ENCODE measurements around the gene RTTN.

RTTN gene

GRCh38 chr18:70069965-70070364, 135.5 kb downstream of the RTTN start:
- Histone ChIP-seq H3K27me3 (no peaks in the 10 kb centered on the region), H3K4me3 (no peak overlapping the region), H3K4me1 (no peaks in the 10 kb centered on the region), H3K9ac (no peak overlapping the region), H3K9me3 (no peaks in the 10 kb centered on the region), H4K20me1 (no peaks in the 10 kb centered on the region), H3K27ac (no peak overlapping the region), H3K36me3 (peaks cover 19% of the 10 kb centered on the region), H3K4me2 (no peak overlapping the region)
- TF ChIP-seq Cebpa-rat (IDR thresholded peaks at IDR 0.05): no peak

GRCh38 chr18:70069382-70069781, 136.1 kb downstream of the RTTN start:
- peaks cover 19% of the 10 kb centered on the region for H3K36me3 ChIP-seq
- H3K27ac ChIP-seq: no peak overlapping the region
- no peak overlapping the region for H3K4me3 ChIP-seq
- H3K4me1 ChIP-seq: no peaks in the 10 kb centered on the region
- no peak for TF ChIP-seq Cebpa-rat (IDR thresholded peaks at IDR 0.05)
- H3K27me3 ChIP-seq: no peaks in the 10 kb centered on the region
- no peak overlapping the region for H3K9ac ChIP-seq
- no peaks in the 10 kb centered on the region for H3K9me3 ChIP-seq
- H3K4me2 ChIP-seq: no peak overlapping the region
- no peaks in the 10 kb centered on the region for H4K20me1 ChIP-seq

GRCh38 chr18:70068981-70069380, 136.5 kb downstream of the RTTN start:
- TF ChIP-seq Cebpa-rat (IDR thresholded peaks at IDR 0.05): no peak
- H4K20me1 ChIP-seq: no peaks in the 10 kb centered on the region
- no peaks in the 10 kb centered on the region for H3K9me3 ChIP-seq
- H3K4me1 ChIP-seq: no peaks in the 10 kb centered on the region
- no peak overlapping the region for H3K4me2 ChIP-seq
- H3K4me3 ChIP-seq: no peak overlapping the region
- peaks cover 16% of the 10 kb centered on the region for H3K36me3 ChIP-seq
- no peak overlapping the region for H3K27ac ChIP-seq
- H3K9ac ChIP-seq: no peak overlapping the region
- H3K27me3 ChIP-seq: no peaks in the 10 kb centered on the region

- no peak for TF ChIP-seq Cebpa-rat (IDR thresholded peaks at IDR 0.05)
- no peak overlapping the region for H3K4me3 ChIP-seq
- H3K4me1 ChIP-seq: no peaks in the 10 kb centered on the region
- H3K27me3 ChIP-seq: no peaks in the 10 kb centered on the region
- H4K20me1 ChIP-seq: no peaks in the 10 kb centered on the region
- H3K9me3 ChIP-seq: no peaks in the 10 kb centered on the region
- no peak overlapping the region for H3K9ac ChIP-seq
- no peak overlapping the region for H3K4me2 ChIP-seq
- no peak overlapping the region for H3K27ac ChIP-seq
- peaks cover 41% of the 10 kb centered on the region for H3K36me3 ChIP-seq
Measured at GRCh38 chr18:70059684-70060083, 145.8 kb downstream of the RTTN start.

- no peak overlapping the region for H3K9ac ChIP-seq
- H3K9me3 ChIP-seq: no peaks in the 10 kb centered on the region
- no peak overlapping the region for H3K4me2 ChIP-seq
- no peaks in the 10 kb centered on the region for H4K20me1 ChIP-seq
- H3K4me1 ChIP-seq: no peaks in the 10 kb centered on the region
- no peaks in the 10 kb centered on the region for H3K27me3 ChIP-seq
- TF ChIP-seq Cebpa-rat (IDR thresholded peaks at IDR 0.05): no peak
- H3K4me3 ChIP-seq: no peak overlapping the region
- H3K27ac ChIP-seq: no peak overlapping the region
- peaks cover 47% of the 10 kb centered on the region for H3K36me3 ChIP-seq
Measured at GRCh38 chr18:70058916-70059315, 146.6 kb downstream of the RTTN start.

- Histone ChIP-seq H3K36me3 (peaks cover 47% of the 10 kb centered on the region), H3K4me1 (no peaks in the 10 kb centered on the region), H3K9me3 (no peaks in the 10 kb centered on the region), H4K20me1 (no peaks in the 10 kb centered on the region), H3K4me3 (no peak overlapping the region), H3K27me3 (no peaks in the 10 kb centered on the region), H3K27ac (no peak overlapping the region), H3K4me2 (no peak overlapping the region), H3K9ac (no peak overlapping the region)
- TF ChIP-seq Cebpa-rat (IDR thresholded peaks at IDR 0.05): no peak
Measured at GRCh38 chr18:70047931-70048603, 157.4 kb downstream of the RTTN start.

- Histone ChIP-seq H3K9ac (no peak overlapping the region), H3K4me3 (no peak overlapping the region), H3K27me3 (no peaks in the 10 kb centered on the region), H3K27ac (no peak overlapping the region), H3K4me1 (peaks cover 4% of the 10 kb centered on the region), H3K9me3 (no peaks in the 10 kb centered on the region), H3K36me3 (peaks cover 47% of the 10 kb centered on the region), H3K4me2 (no peak overlapping the region), H4K20me1 (no peaks in the 10 kb centered on the region)
- TF ChIP-seq Cebpa-rat (IDR thresholded peaks at IDR 0.05): no peak
Measured at GRCh38 chr18:70046796-70047195, 158.7 kb downstream of the RTTN start.

GRCh38 chr18:70046207-70046606, 159.3 kb downstream of the RTTN start:
- no peaks in the 10 kb centered on the region for H3K9me3 ChIP-seq
- no peak overlapping the region for H3K4me3 ChIP-seq
- H3K4me1 ChIP-seq: peaks cover 10% of the 10 kb centered on the region
- H3K27me3 ChIP-seq: no peaks in the 10 kb centered on the region
- no peak for TF ChIP-seq Cebpa-rat (IDR thresholded peaks at IDR 0.05)
- H3K4me2 ChIP-seq: no peak overlapping the region
- no peak overlapping the region for H3K9ac ChIP-seq
- no peaks in the 10 kb centered on the region for H4K20me1 ChIP-seq
- H3K27ac ChIP-seq: no peak overlapping the region
- H3K36me3 ChIP-seq: peaks cover 41% of the 10 kb centered on the region

GRCh38 chr18:70044632-70045031, 160.9 kb downstream of the RTTN start:
- Histone ChIP-seq H3K9ac (no peak overlapping the region), H3K27me3 (no peaks in the 10 kb centered on the region), H4K20me1 (no peaks in the 10 kb centered on the region), H3K4me3 (no peak overlapping the region), H3K4me1 (peaks cover 10% of the 10 kb centered on the region), H3K4me2 (no peak overlapping the region), H3K9me3 (no peaks in the 10 kb centered on the region), H3K36me3 (peaks cover 31% of the 10 kb centered on the region), H3K27ac (no peak overlapping the region)
- no peak for TF ChIP-seq Cebpa-rat (IDR thresholded peaks at IDR 0.05)

- no peaks in the 10 kb centered on the region for H3K27me3 ChIP-seq
- no peak overlapping the region for H3K9ac ChIP-seq
- peaks cover 41% of the 10 kb centered on the region for H3K36me3 ChIP-seq
- no peak for TF ChIP-seq Cebpa-rat (IDR thresholded peaks at IDR 0.05)
- peaks cover 20% of the 10 kb centered on the region for H3K4me1 ChIP-seq
- H4K20me1 ChIP-seq: no peaks in the 10 kb centered on the region
- H3K4me2 ChIP-seq: peak overlapping the region; percentile 39
- no peak overlapping the region for H3K27ac ChIP-seq
- no peak overlapping the region for H3K4me3 ChIP-seq
- H3K9me3 ChIP-seq: 0 out of 2 replicates have a peak, but pooled peaks cover 5% of the 10 kb centered on the region
Measured at GRCh38 chr18:70041459-70042050, 163.9 kb downstream of the RTTN start.

Measured in BLaER1 (cell line).